Endothelial cell (in vitro differentiated cells): Measurements from ENCODE around the gene DYNLT2B. TPM values are rescaled to one million over a fixed set of nuclear protein-coding genes. Genes with fewer than 3 reads are reported as not detected.
A peak's percentile ranks its signal among the peaks of the same experiment; 100 is the strongest.

Experiments
- DNase-seq: peaks from one replicate; pipeline ENCODE4 v3.0.0; 2021; ENCODE audit warnings: low spot score
- H3K27ac Mint-ChIP-seq: one replicate; pipeline ENCODE4 v1.8.0; 2021; ENCODE audit warnings: mixed read lengths, inconsistent platforms; ENCODE audit not compliant: unreplicated experiment
- H3K27me3 Mint-ChIP-seq: one replicate; pipeline ENCODE4 v1.8.0; 2021; ENCODE audit warnings: mild to moderate bottlenecking, moderate library complexity, mixed read lengths, inconsistent platforms; ENCODE audit not compliant: unreplicated experiment
- H3K36me3 Mint-ChIP-seq: one replicate; pipeline ENCODE4 v1.8.0; 2021; ENCODE audit warnings: mild to moderate bottlenecking, low read depth, mixed read lengths, inconsistent platforms; ENCODE audit not compliant: unreplicated experiment
- H3K4me1 Mint-ChIP-seq: one replicate; pipeline ENCODE4 v1.8.0; 2021; ENCODE audit warnings: mild to moderate bottlenecking, mixed read lengths, inconsistent platforms; ENCODE audit not compliant: unreplicated experiment
- H3K4me3 Mint-ChIP-seq: one replicate; pipeline ENCODE4 v1.8.0; 2021; ENCODE audit warnings: mild to moderate bottlenecking, mixed read lengths, inconsistent platforms; ENCODE audit not compliant: unreplicated experiment
- H3K9me3 Mint-ChIP-seq: one replicate; pipeline ENCODE4 v1.8.0; 2021; ENCODE audit warnings: mixed read lengths, inconsistent platforms; ENCODE audit not compliant: unreplicated experiment
- total RNA-seq: library from RNA; stranded (reverse); fragmentation: NEBNext Ultra II Directional; extraction: Animal tissue kit (Norgen Biotek cat#: 25700); gene quantifications from one replicate; pipeline ENCODE4 v1.2.1, GENCODE V29; 2021; ENCODE audit not compliant: unreplicated experiment
- TF ChIP-seq, protein P1 (sequence below): fragments of 200-600 bp; sonication (generic); IDR thresholded peaks from one replicate; pipeline ENCODE4 v1.5.0; 2021; ENCODE audit warnings: antibody characterized with exemption; ENCODE audit not compliant: unreplicated experiment

Gene DYNLT2B
- total RNA-seq, 1 donor from 2014 or later: 19.0 TPM

DNA sequence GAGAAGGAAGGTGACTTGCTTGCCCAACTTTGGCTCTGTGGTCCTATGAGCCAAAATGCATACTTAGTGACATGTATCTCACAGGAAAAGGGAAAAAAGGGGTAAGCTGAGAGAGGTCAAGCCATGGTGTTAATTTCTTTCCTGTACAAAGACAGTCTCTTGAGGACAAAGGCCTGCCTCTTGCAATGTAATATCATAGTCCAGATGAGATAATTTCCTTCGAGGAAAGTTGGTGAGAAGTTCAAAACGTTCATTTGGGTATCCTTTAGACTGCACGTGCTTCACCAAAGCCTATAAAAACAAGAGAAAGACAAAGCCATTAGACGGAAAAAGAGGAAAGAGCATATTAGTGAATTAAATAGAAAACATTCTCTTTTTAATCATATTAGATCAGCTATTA, 38.5 kb upstream of the DYNLT2B start:
- Mint-ChIP-seq H3K36me3 (peaks cover 37% of the 10 kb centered on the region), H3K27ac (peak overlapping the region; percentile 86), H3K4me3 (no peak overlapping the region), H3K9me3 (no peaks in the 10 kb centered on the region), H3K27me3 (no peaks in the 10 kb centered on the region), H3K4me1 (peaks cover 13% of the 10 kb centered on the region)
- TF ChIP-seq, protein P1, sequence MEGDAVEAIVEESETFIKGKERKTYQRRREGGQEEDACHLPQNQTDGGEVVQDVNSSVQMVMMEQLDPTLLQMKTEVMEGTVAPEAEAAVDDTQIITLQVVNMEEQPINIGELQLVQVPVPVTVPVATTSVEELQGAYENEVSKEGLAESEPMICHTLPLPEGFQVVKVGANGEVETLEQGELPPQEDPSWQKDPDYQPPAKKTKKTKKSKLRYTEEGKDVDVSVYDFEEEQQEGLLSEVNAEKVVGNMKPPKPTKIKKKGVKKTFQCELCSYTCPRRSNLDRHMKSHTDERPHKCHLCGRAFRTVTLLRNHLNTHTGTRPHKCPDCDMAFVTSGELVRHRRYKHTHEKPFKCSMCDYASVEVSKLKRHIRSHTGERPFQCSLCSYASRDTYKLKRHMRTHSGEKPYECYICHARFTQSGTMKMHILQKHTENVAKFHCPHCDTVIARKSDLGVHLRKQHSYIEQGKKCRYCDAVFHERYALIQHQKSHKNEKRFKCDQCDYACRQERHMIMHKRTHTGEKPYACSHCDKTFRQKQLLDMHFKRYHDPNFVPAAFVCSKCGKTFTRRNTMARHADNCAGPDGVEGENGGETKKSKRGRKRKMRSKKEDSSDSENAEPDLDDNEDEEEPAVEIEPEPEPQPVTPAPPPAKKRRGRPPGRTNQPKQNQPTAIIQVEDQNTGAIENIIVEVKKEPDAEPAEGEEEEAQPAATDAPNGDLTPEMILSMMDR: no peak
- no peak for DNase-seq

DNA sequence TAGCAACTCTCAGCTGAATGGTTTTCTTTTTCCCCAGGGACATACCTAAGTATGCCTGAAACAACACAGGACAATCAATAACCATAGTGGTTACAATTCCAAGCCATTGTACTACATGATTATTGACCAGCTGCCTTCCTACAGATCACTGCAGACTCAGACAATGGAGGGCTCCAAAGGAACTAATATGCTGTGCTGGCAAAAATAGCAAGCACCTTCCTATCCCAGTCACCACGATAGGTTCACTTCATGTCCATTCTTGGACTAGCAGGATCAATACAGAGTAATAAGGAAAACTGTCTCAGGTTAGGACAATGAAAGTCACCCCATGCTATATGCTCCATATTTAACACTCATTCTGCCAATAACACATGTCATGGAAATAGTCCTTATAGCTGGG, 37.6 kb upstream of the DYNLT2B start:
- Mint-ChIP-seq H3K27me3 (no peaks in the 10 kb centered on the region), H3K4me1 (peaks cover 13% of the 10 kb centered on the region), H3K27ac (peak overlapping the region; percentile 86), H3K36me3 (peaks cover 32% of the 10 kb centered on the region), H3K9me3 (no peaks in the 10 kb centered on the region), H3K4me3 (peak overlapping the region; percentile 14)
- TF ChIP-seq, protein P1: no peak
- DNase-seq: no peak

DNA sequence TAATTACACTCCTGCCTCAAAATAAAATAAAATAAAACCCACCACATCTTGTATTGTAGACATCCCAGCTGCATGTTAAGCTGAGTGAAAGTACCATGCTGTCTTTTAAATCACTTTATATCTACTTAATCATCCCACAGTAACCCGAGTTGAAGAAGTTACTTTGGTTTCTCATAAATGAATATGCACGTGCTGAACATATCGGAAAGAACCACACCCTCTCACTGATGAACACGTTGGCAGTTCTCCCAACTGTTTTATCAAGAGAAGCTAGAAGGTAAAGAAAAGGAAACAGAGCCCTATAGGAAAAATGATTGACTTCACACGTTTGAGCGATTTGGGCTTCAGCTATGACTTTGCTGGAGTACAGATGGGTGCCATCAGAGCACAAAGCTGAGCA, 36.1 kb upstream of the DYNLT2B start:
- H3K27me3 Mint-ChIP-seq: no peaks in the 10 kb centered on the region
- no peaks in the 10 kb centered on the region for H3K9me3 Mint-ChIP-seq
- H3K27ac Mint-ChIP-seq: peak overlapping the region; percentile 10
- H3K4me3 Mint-ChIP-seq: no peak overlapping the region
- no peak for DNase-seq
- peaks cover 13% of the 10 kb centered on the region for H3K4me1 Mint-ChIP-seq
- H3K36me3 Mint-ChIP-seq: peaks cover 23% of the 10 kb centered on the region
- TF ChIP-seq, protein P1: no peak

DNA sequence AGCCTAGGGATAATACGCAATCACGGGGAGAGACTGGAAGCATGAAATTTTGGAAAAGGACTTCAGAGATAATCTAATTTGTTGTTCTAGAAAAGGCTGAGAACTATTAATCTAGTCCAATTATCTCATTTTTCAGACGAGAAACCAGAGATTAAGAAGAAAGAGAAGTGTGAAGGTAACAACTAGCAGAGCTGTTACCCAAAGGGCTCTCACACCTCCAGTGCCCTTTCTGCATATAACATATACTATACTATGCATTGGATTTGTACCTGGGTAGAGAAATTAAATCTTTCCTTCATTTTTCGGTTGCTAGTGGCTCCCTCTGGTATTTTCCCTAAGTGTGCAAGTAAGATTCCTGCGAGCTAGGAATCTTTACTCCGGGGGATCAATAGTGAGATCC, 33.5 kb upstream of the DYNLT2B start:
- Mint-ChIP-seq H3K4me3 (no peak overlapping the region), H3K9me3 (no peaks in the 10 kb centered on the region), H3K27me3 (peaks cover 4% of the 10 kb centered on the region), H3K4me1 (peaks cover 14% of the 10 kb centered on the region), H3K27ac (no peak overlapping the region), H3K36me3 (peaks cover 25% of the 10 kb centered on the region)
- DNase-seq: no peak
- TF ChIP-seq, protein P1: no peak

DNA sequence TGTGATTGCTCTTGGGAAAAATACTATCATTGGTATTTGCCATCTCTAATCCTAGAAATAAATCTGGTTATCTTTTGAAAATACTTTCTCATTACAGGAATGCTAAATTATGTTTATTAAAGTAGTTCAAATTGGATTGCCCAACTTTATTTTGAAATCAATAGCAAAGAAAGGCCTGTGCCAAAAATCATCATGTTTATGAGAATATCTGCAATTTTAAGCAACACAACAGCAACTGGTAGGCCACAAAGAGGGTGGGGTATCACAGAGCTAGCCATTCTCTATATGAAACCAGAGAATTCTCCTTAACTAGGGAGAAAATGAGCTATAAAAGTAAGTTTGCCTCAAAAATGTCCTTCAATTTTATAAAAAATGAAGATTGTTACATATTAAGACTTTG, 32.0 kb upstream of the DYNLT2B start:
- Mint-ChIP-seq H3K36me3 (peaks cover 20% of the 10 kb centered on the region), H3K27me3 (peaks cover 4% of the 10 kb centered on the region), H3K4me1 (peaks cover 2% of the 10 kb centered on the region), H3K9me3 (no peaks in the 10 kb centered on the region), H3K4me3 (no peak overlapping the region), H3K27ac (no peak overlapping the region)
- no peak for DNase-seq
- TF ChIP-seq, protein P1: no peak
